Measurements from ENCODE around the gene SRSF11.

GRCh38 chr1:70204600-70204999 lies 16.6 kb upstream of the SRSF11 start:
- TF ChIP-seq HDGF (IDR thresholded peaks at IDR 0.05; ENCODE audit: borderline replicate concordance) (no peak), TARDBP (IDR thresholded peaks at IDR 0.05) (no peak), LEF1 (IDR thresholded peaks at IDR 0.05; ENCODE audit: borderline replicate concordance) (no peak), FOXK2 (IDR thresholded peaks at IDR 0.05) (no peak), ELF4 (IDR thresholded peaks at IDR 0.05) (no peak), ZNF384 (IDR thresholded peaks at IDR 0.05) (no peak), BHLHE40 (IDR thresholded peaks at IDR 0.05; ENCODE audit: borderline replicate concordance) (no peak), ARNT (IDR thresholded peaks at IDR 0.05) (no peak), FOXA1 (IDR thresholded peaks at IDR 0.05) (no peak), SP1 (IDR thresholded peaks at IDR 0.05) (no peak)
